ENCODE measurements around the gene PDSS2. TPM values are rescaled to one million over a fixed set of nuclear protein-coding genes. Genes with fewer than 3 reads are reported as not detected.
A peak's percentile ranks its signal among the peaks of the same experiment; 100 is the strongest.

PDSS2 gene
- polyA plus RNA-seq, 1 donor from 2014 or later = 4.6 TPM

DNA sequence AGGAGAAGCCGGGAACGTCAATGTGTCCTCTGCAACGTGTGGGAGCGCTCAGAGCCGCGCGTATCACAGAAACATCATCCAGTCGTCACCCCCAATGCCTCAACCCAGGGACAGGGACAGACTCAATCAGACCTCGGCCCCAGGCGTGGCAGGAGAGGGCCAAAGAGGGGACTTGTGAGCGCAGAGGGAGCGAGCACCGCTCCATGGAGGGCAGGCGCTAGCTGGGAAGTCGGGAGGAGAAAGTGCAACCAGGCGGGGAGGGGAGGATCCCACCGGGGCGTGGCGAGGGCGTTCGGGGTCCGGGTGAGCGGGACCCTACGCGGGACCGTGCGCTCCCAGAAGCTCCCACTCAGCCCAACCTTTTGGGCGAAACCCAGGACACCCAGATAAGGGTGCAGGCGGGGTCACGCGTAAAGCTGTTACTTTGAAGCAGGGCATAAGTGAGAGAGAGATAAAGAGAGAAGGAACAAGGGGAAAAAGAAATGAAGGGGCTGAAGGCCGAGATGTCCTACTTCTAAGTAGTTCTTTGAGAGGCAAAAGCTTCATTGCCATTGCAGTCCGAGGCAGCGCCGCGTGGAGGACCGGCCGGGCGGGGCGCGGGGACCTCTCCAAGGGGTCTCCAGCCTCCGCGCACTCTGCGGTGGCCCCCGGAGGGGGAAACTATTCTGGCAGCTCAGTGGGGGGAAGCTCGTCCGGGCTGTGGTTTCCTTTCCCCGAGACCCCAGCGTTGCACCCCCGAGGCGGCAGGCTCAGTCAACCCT is 29.7 kb upstream of the PDSS2 start:
- H3K27me3 ChIP-seq (ENCODE audit: insufficient read depth, low read depth, low read length) = peaks cover 9% of the 10 kb centered on the region
- H3K9me3 ChIP-seq (ENCODE audit: low read length) = no peaks in the 10 kb centered on the region
- peak overlapping the region; percentile 93 for H3K9ac ChIP-seq (ENCODE audit: low read length)
- peaks cover 38% of the 10 kb centered on the region for H3K79me2 ChIP-seq (replicated peaks; ENCODE audit: insufficient read depth, low read length)
- no peaks in the 10 kb centered on the region for H3F3A ChIP-seq (ENCODE audit: insufficient read depth, low read length, poor library complexity, severe bottlenecking)
- TF ChIP-seq POLR2AphosphoS5 (IDR thresholded peaks at IDR 0.05) (no peak), CTCF (IDR thresholded peaks at IDR 0.05; ENCODE audit: poor library complexity, severe bottlenecking) (no peak), RAD21 (conservative IDR thresholded peaks at IDR 0.05) (peak; percentile 40), TAF1 (IDR thresholded peaks at IDR 0.05; ENCODE audit: low read depth) (peak; percentile 48), REST (IDR thresholded peaks at IDR 0.05; ENCODE audit: borderline replicate concordance) (no peak), SMC3 (conservative IDR thresholded peaks at IDR 0.05; ENCODE audit: poor library complexity) (no peak), EP300 (conservative IDR thresholded peaks at IDR 0.05; ENCODE audit: poor library complexity, severe bottlenecking) (no peak), MXI1 (conservative IDR thresholded peaks at IDR 0.05; ENCODE audit: poor library complexity, severe bottlenecking) (peak; percentile 40)
- no peaks in the 10 kb centered on the region for H3K36me3 ChIP-seq (ENCODE audit: insufficient read depth, low read length)
- no peaks in the 10 kb centered on the region for H3K9me2 ChIP-seq (ENCODE audit: insufficient read depth, low read length)
- peak overlapping the region; percentile 35 for H2AFZ ChIP-seq (ENCODE audit: low read depth, low read length)
- H4K20me1 ChIP-seq (ENCODE audit: insufficient read depth) = peaks cover 5% of the 10 kb centered on the region
- peak overlapping the region; percentile 92 for H3K4me2 ChIP-seq (ENCODE audit: low read length)
- peak overlapping the region; percentile 83 for H3K4me3 ChIP-seq (ENCODE audit: low read length)
- peak overlapping the region; percentile 84 for H3K27ac ChIP-seq (ENCODE audit: low read length)

DNA sequence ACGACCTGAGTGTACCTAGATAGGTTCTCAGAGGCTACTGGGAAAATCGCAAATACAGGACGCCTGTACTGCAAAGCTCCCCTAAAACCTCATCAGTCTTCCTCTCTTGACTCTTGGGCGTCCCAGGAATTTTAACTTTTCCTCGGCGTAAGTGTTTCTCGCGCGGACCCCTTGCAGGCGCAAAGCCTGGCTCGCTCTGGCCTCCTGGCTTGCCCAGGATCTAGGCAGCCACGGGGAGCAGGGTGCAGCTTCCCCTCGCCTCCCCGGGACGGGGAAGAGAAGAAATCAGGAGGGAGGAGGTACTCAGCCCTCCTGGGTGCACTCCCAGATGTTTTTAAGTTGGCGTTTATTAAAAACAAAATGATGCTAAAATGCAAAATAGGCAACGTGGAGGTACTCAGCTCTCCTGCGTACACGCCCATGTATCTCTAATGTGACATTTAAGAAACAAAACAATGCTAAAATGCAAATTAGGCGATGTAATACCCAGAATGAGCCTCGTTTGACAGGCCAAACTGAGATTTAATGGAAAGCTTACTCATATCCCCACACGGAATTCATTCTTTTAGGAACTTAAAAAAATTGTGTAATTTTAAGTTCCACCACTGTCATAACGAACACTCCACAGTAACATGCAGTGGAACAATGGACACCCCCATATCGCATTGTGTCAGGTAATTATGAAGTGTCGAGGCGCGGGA is 29.0 kb upstream of the PDSS2 start:
- Histone ChIP-seq H3K4me2 (ENCODE audit: low read length) (peak overlapping the region; percentile 92), H3K9me2 (ENCODE audit: insufficient read depth, low read length) (no peaks in the 10 kb centered on the region), H3K79me2 (replicated peaks; ENCODE audit: insufficient read depth, low read length) (peaks cover 30% of the 10 kb centered on the region), H3F3A (ENCODE audit: insufficient read depth, low read length, poor library complexity, severe bottlenecking) (no peaks in the 10 kb centered on the region), H3K36me3 (ENCODE audit: insufficient read depth, low read length) (no peaks in the 10 kb centered on the region), H3K9ac (ENCODE audit: low read length) (peak overlapping the region; percentile 93), H3K9me3 (ENCODE audit: low read length) (no peaks in the 10 kb centered on the region), H3K27ac (ENCODE audit: low read length) (peak overlapping the region; percentile 84), H3K4me3 (ENCODE audit: low read length) (peak overlapping the region; percentile 83), H4K20me1 (ENCODE audit: insufficient read depth) (peaks cover 5% of the 10 kb centered on the region), H3K27me3 (ENCODE audit: insufficient read depth, low read depth, low read length) (peaks cover 9% of the 10 kb centered on the region), H2AFZ (ENCODE audit: low read depth, low read length) (peak overlapping the region; percentile 35)
- TF ChIP-seq RAD21 (conservative IDR thresholded peaks at IDR 0.05) = no peak
- TF ChIP-seq TAF1 (IDR thresholded peaks at IDR 0.05; ENCODE audit: low read depth) = no peak
- no peak for TF ChIP-seq EP300 (conservative IDR thresholded peaks at IDR 0.05; ENCODE audit: poor library complexity, severe bottlenecking)
- TF ChIP-seq CTCF (IDR thresholded peaks at IDR 0.05; ENCODE audit: poor library complexity, severe bottlenecking) = no peak
- no peak for TF ChIP-seq REST (IDR thresholded peaks at IDR 0.05; ENCODE audit: borderline replicate concordance)
- no peak for TF ChIP-seq MXI1 (conservative IDR thresholded peaks at IDR 0.05; ENCODE audit: poor library complexity, severe bottlenecking)
- TF ChIP-seq POLR2AphosphoS5 (IDR thresholded peaks at IDR 0.05) = no peak
- TF ChIP-seq EZH2 (IDR thresholded peaks at IDR 0.05; ENCODE audit: borderline replicate concordance, insufficient read depth, low read length, poor library complexity, severe bottlenecking) = no peak
